ENCODE results near the gene MYLK4. TPM values are rescaled to one million over a fixed set of nuclear protein-coding genes. Genes with fewer than 3 reads are reported as not detected.

MYLK4 gene
- total RNA-seq, 1 donor from 2014 or later, result 1.2 TPM

DNA sequence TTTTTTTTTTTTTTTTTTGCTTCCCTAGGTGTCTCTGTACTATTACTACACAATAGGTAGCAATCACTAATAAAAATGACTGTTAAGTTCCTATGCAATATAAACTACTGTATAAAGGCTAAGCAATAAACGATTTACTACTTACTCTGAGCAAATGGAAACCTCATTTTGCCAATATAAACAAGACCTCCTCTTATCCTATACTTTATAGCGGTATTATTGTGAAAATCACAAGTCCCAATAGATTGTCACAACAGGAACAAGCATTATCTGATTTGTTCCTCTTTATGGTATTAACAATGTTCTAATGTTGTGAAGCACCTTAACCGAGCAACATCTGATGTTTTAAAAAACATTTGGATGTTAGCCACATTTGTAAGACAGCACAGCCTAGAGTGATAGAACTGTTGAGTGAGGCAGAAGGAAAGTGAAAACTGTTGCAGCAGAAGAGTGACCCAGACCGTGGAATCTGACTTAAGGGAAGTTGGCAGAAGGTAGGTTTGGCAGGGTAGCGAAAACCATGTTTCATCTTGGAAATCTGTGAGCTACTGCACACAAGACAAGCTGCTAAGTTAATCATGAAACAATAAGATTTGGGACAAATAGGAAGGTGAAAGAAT is 94.2 kb downstream of the MYLK4 start:
- Histone ChIP-seq H3K4me1 (no peaks in the 10 kb centered on the region), H3K9me3 (replicated peaks) (peaks cover 6% of the 10 kb centered on the region), H3K27ac (replicated peaks) (no peak overlapping the region), H3K27me3 (ENCODE audit: low read depth) (no peaks in the 10 kb centered on the region), H3K4me3 (no peak overlapping the region), H3K36me3 (no peaks in the 10 kb centered on the region)
- TF ChIP-seq, protein P1, sequence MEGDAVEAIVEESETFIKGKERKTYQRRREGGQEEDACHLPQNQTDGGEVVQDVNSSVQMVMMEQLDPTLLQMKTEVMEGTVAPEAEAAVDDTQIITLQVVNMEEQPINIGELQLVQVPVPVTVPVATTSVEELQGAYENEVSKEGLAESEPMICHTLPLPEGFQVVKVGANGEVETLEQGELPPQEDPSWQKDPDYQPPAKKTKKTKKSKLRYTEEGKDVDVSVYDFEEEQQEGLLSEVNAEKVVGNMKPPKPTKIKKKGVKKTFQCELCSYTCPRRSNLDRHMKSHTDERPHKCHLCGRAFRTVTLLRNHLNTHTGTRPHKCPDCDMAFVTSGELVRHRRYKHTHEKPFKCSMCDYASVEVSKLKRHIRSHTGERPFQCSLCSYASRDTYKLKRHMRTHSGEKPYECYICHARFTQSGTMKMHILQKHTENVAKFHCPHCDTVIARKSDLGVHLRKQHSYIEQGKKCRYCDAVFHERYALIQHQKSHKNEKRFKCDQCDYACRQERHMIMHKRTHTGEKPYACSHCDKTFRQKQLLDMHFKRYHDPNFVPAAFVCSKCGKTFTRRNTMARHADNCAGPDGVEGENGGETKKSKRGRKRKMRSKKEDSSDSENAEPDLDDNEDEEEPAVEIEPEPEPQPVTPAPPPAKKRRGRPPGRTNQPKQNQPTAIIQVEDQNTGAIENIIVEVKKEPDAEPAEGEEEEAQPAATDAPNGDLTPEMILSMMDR (IDR thresholded peaks at IDR 0.05; ENCODE audit: borderline replicate concordance), result no peak
- no peak for DNase-seq
- intact Hi-C loops (cut with micrococcal nuclease), result no loop called here

DNA sequence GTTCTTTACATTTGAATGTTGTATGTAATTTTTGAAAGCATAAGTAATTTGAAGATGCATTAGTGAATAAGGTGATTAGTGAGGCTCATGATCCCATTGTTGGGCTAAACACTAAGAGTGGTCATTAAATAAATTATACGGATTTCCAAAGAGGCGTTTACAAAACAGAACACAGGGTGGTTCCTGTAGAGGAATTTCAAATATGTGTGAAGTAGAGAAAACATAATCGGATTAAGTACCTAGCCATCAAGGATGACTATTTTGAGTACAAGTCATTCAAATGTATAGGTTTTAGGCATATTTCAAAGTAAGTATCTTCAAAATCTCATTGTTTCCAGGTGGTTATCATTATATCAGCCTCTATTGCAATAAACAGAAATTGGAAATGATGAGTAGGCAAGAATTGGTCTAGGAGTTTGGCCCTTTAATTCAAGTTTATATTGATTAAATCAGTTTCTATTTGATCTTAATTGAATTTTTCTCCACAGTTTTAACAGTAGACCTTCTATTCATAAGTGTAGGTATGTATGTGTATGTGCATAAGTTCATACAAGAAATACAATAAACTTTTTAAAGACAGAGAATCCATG is 94.8 kb downstream of the MYLK4 start:
- Histone ChIP-seq H3K9me3 (replicated peaks) (peaks cover 6% of the 10 kb centered on the region), H3K4me3 (no peak overlapping the region), H3K4me1 (no peaks in the 10 kb centered on the region), H3K27ac (replicated peaks) (no peak overlapping the region), H3K27me3 (ENCODE audit: low read depth) (no peaks in the 10 kb centered on the region), H3K36me3 (no peaks in the 10 kb centered on the region)
- no peak for DNase-seq
- intact Hi-C loops (cut with micrococcal nuclease), result no loop called here
- TF ChIP-seq, protein P1 (IDR thresholded peaks at IDR 0.05; ENCODE audit: borderline replicate concordance), result no peak

DNA sequence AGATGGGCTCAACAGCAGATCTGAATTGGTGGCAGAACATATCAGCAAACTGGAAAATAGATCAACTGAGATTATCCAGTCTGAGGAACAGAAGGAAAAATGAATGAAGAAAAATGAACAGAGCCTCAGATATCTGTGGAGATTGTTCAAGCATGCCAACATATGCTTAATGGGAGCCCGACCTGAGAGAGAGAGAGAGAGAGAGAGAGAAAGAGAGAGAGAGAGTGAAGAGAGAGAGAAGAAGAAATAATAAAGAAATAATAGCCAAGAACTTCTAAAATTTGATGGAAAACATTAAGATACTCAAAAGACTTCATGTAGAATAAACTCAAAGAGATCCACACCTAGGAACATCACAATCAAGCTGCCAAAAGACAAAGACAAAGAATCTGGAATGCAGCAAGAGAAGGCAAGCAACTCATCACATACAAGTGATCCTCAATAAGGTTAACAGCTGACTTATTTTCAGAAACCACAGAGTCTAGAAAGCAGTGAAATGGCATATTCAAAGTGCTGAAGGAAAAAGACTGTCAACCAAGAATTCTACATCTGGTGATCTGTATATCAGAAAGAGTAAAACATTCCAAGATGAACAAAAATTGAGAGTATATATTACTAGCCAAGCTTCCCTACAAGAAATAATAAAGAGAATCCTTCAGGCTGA is 97.2 kb downstream of the MYLK4 start:
- Histone ChIP-seq H3K4me1 (no peaks in the 10 kb centered on the region), H3K27me3 (ENCODE audit: low read depth) (no peaks in the 10 kb centered on the region), H3K4me3 (no peak overlapping the region), H3K27ac (replicated peaks) (no peak overlapping the region), H3K36me3 (no peaks in the 10 kb centered on the region), H3K9me3 (replicated peaks) (peaks cover 6% of the 10 kb centered on the region)
- intact Hi-C loops (cut with micrococcal nuclease), result no loop called here
- TF ChIP-seq, protein P1 (IDR thresholded peaks at IDR 0.05; ENCODE audit: borderline replicate concordance), result no peak
- no peak for DNase-seq

DNA sequence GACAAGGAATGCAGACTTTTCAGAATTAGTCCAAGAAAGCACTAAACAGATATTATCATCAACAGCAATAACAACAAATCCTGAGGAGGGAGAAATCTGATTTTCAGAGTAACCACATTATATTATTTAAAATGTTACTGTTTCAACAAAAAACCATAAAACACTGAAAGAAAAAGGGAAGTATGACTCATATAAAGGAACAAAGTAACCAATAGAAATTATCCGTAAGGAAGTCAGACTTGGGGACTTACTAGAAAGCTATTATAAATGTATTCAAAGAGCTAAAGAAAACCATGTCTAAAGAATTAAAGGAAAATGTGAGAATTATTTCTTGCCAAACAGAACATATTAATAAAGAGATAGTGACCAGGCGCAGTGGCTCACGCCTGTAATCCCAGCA is 98.1 kb downstream of the MYLK4 start:
- TF ChIP-seq, protein P1 (IDR thresholded peaks at IDR 0.05; ENCODE audit: borderline replicate concordance), result no peak
- no peaks in the 10 kb centered on the region for H3K27me3 ChIP-seq (ENCODE audit: low read depth)
- no peaks in the 10 kb centered on the region for H3K4me1 ChIP-seq
- peaks cover 6% of the 10 kb centered on the region for H3K9me3 ChIP-seq (replicated peaks)
- intact Hi-C loops (cut with micrococcal nuclease), result no loop called here
- H3K4me3 ChIP-seq, result no peak overlapping the region
- H3K27ac ChIP-seq (replicated peaks), result no peak overlapping the region
- no peaks in the 10 kb centered on the region for H3K36me3 ChIP-seq
- no peak for DNase-seq

DNA sequence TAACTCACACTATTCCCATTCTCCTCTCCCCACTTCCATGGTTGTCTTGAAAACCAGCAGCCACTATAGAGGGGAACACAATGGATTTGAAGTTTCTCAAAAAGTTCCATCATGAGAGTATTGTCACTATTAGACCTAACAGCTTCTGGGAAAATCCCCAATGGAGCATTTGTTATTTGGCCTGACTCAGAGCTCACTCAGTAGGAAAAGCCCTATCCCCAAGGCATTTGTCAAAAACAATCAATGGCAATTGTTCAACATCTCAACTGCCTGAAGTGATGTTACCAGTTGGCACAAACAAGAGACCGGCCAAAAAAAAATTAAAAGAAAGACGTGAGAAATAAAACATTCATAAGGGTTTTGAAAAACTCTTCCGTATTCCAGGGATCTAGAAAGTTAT is 98.8 kb downstream of the MYLK4 start:
- Histone ChIP-seq H3K4me1 (no peaks in the 10 kb centered on the region), H3K4me3 (no peak overlapping the region), H3K27me3 (ENCODE audit: low read depth) (no peaks in the 10 kb centered on the region), H3K36me3 (no peaks in the 10 kb centered on the region), H3K9me3 (replicated peaks) (peaks cover 6% of the 10 kb centered on the region), H3K27ac (replicated peaks) (no peak overlapping the region)
- TF ChIP-seq, protein P1 (IDR thresholded peaks at IDR 0.05; ENCODE audit: borderline replicate concordance), result no peak
- no peak for DNase-seq
- intact Hi-C loops (cut with micrococcal nuclease), result no loop called here
